ENCODE results near the gene ZNRF3. TPM values are rescaled to one million over a fixed set of nuclear protein-coding genes. Genes with fewer than 3 reads are reported as not detected.

Gene ZNRF3
- total RNA-seq, 1 donor from 2014 or later: 0.69 TPM

DNA sequence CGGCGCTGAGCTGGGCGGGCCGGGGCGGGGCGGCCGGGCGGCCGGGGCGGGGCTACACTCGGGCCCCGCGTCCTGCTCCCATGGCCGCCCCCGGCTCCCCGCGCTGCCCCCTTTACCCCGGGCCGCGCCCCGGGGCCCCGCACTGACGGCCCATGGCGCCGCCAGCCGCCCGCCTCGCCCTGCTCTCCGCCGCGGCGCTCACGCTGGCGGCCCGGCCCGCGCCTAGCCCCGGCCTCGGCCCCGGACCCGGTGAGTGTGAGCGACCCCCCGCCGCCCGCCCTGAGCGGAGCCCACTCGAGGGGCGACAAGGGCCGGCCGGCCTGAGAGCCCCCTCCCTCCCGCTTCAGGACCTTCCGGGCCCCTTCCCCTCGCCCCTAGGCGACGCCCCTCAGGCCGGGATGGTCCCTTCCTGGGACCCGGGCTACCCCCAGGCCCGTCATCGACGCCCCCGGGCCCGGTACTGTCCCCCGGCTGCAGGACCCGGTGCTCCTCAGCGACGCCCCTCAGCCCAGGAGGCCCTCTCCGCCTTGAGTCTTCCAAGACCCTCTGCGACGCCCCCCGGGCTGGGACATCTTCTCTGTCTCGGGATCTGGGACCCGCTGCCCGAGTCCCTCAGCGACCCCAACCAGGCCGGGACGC is 189.7 kb downstream of the ZNRF3 start, which contains the start of gene KREMEN1:
Gene KREMEN1 (plus strand): TSS at position 57 of the 639 bp plus-strand sequence. CDS start 96 bp downstream, at position 153.
- DNase-seq: no peak
- CTCF ChIA-PET: no interaction called here
- intact Hi-C loops (cut with micrococcal nuclease): loop anchor here (1.0 to 10.0 kb wide), 6 partner anchors 94 to 331 kb away; partner anchors contain the start of genes CHEK2, EMID1, EWSR1 and HSCB

DNA sequence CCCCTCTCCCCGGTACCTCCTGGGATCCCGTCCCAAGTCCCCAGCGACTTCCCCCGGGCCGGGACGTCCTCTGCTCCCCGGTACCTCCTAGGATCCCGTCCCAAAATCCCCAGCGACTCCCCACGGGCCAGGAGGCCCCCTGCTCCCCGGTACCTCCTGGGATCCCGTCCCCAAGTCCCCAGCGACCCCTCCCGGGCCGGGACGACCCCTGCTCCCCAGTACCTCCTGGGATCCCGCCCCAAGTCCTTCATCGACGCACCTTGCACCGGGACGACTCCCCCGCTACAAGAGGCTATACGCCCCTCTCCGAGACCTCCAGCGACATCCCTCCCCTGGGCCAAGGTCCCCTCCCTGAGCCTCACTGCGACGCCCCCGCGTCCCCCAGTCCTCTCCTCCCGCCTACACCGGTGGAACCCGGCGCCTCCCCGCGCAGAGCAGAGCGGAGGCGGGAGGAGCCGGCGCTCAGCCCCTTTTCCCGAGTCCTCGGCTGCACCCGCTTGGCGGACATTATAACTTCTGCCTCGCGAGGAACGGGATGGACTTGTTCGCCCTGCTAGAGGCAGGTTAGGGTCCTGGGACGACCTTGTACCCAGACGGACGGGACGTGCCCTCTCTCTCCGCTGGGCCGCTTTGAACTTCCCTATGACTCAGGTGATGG is 190.4 kb downstream of the ZNRF3 start:
- DNase-seq (peak; percentile 24), ATAC-seq (ENCODE audit: low read depth) (no peak)
- no peaks in the 10 kb centered on the region for H3K36me3 Mint-ChIP-seq (ENCODE audit: low read depth)
- H3K9me3 Mint-ChIP-seq: no peaks in the 10 kb centered on the region
- H3K27ac Mint-ChIP-seq: no peak overlapping the region
- H3K4me1 Mint-ChIP-seq: peaks cover 25% of the 10 kb centered on the region
- ChIA-PET POLR2A (no interaction called here), CTCF (no interaction called here)
- TF ChIP-seq, protein P1, sequence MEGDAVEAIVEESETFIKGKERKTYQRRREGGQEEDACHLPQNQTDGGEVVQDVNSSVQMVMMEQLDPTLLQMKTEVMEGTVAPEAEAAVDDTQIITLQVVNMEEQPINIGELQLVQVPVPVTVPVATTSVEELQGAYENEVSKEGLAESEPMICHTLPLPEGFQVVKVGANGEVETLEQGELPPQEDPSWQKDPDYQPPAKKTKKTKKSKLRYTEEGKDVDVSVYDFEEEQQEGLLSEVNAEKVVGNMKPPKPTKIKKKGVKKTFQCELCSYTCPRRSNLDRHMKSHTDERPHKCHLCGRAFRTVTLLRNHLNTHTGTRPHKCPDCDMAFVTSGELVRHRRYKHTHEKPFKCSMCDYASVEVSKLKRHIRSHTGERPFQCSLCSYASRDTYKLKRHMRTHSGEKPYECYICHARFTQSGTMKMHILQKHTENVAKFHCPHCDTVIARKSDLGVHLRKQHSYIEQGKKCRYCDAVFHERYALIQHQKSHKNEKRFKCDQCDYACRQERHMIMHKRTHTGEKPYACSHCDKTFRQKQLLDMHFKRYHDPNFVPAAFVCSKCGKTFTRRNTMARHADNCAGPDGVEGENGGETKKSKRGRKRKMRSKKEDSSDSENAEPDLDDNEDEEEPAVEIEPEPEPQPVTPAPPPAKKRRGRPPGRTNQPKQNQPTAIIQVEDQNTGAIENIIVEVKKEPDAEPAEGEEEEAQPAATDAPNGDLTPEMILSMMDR (IDR thresholded peaks at IDR 0.05): no peak
- peaks cover 59% of the 10 kb centered on the region for H3K27me3 Mint-ChIP-seq
- peak overlapping the region; percentile 56 for H3K4me3 Mint-ChIP-seq
- intact Hi-C loops (cut with micrococcal nuclease): loop anchor here (5.0 to 10.0 kb wide), 5 partner anchors 94 to 331 kb away; partner anchors contain the start of genes CHEK2, EMID1, EWSR1 and HSCB

More for the DNA sequence above, 189.7 kb downstream of the ZNRF3 start, which contains the start of gene KREMEN1:
- H3K4me3 Mint-ChIP-seq: peak within 1 kb of the TSS; percentile 72
- TF ChIP-seq, protein P1 (IDR thresholded peaks at IDR 0.05): no peak
- POLR2A ChIA-PET: no interaction called here
- no peaks in the 10 kb centered on the region for H3K9me3 Mint-ChIP-seq
- H3K36me3 Mint-ChIP-seq (ENCODE audit: low read depth): no peaks in the 10 kb centered on the region
- peak; percentile 1 for ATAC-seq (ENCODE audit: low read depth)
- no peak within 1 kb of the TSS for H3K27ac Mint-ChIP-seq
- peaks cover 59% of the 10 kb centered on the region for H3K27me3 Mint-ChIP-seq
- peaks cover 25% of the 10 kb centered on the region for H3K4me1 Mint-ChIP-seq

DNA sequence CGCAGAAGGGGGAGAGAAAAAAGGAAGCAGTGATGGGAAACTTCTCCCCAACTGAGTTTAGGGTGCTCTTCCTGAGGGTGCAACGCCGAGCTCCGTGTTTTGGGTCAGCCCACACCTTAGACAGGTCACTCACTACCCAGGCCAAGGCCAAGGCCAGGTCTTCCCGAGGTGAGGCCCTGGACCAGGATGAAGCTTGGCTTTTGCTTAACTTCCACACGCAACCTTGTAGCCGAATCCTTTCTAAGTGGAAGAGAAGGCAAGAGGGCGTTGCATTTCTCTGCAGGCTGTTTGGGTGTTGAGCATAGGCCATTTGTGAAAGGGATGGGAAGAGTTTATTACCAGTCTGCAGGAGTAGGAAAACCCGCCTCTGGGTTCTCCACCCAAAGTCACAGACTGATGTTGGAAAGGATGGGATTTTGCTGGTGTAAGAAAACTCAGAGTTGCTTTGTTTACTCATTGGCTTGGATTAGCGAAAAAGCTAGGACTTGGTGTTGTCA is 191.0 kb downstream of the ZNRF3 start:
- ChIA-PET CTCF (no interaction called here), POLR2A (no interaction called here)
- intact Hi-C loops (cut with micrococcal nuclease): loop anchor here (5.0 to 10.0 kb wide), 5 partner anchors 93 to 332 kb away; partner anchors contain the start of genes CHEK2, EMID1, EWSR1 and HSCB
- no peak overlapping the region for H3K27ac Mint-ChIP-seq
- DNase-seq (no peak), ATAC-seq (ENCODE audit: low read depth) (no peak)
- H3K27me3 Mint-ChIP-seq: peaks cover 58% of the 10 kb centered on the region
- no peaks in the 10 kb centered on the region for H3K36me3 Mint-ChIP-seq (ENCODE audit: low read depth)
- H3K4me1 Mint-ChIP-seq: peaks cover 25% of the 10 kb centered on the region
- peak overlapping the region; percentile 41 for H3K4me3 Mint-ChIP-seq
- TF ChIP-seq, protein P1 (IDR thresholded peaks at IDR 0.05): no peak
- no peaks in the 10 kb centered on the region for H3K9me3 Mint-ChIP-seq

DNA sequence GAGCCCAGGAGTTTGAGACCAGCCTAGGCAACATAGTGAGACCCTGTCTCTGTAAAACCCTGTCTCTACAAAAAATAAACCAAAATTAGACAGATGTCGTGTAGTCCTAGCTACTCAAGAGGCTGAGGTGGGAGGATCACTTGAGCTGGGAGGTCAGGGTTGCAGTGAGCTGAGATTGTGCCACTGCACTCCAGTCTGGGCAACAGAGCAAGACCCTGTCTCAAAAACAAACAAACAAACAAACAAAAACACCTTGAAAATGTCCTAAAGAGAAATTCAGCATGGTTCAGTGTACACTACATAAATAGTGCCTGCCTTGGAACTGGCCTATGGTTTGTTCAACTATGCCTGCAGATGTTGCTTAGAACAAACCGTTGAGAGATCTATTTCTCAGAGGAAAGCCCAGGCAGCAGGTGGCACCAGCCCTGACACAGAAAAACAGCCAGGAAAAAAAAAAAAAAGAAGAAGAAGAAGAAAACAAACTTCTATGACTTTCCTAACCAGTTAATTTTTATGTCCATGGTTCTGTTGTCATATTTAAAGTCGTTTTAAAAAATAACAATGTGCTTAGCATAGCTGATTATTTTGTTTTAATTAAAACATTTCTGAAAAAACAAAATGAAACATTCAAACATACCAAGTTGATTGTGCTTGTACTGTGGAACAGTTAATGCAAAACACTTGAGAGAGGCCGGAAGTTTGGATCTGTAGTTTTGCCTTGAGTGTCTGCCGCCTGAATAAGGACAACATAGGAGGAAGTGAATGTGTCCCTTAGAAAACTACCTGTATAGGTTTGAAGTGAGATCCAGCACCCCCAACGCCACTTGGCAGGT is 194.9 kb downstream of the ZNRF3 start:
- no peak overlapping the region for H3K27ac Mint-ChIP-seq
- peaks cover 41% of the 10 kb centered on the region for H3K27me3 Mint-ChIP-seq

More for the DNA sequence above, 194.9 kb downstream of the ZNRF3 start:
- ChIA-PET CTCF (no interaction called here), POLR2A (no interaction called here)
- TF ChIP-seq, protein P1 (IDR thresholded peaks at IDR 0.05): no peak
- no peaks in the 10 kb centered on the region for H3K9me3 Mint-ChIP-seq
- no peaks in the 10 kb centered on the region for H3K36me3 Mint-ChIP-seq (ENCODE audit: low read depth)
- intact Hi-C loops (cut with micrococcal nuclease): loop anchor here (10.0 kb wide), 2 partner anchors 127 to 167 kb away; partner anchors contain the start of gene EMID1
- DNase-seq: no peak
- no peak overlapping the region for H3K4me3 Mint-ChIP-seq
- H3K4me1 Mint-ChIP-seq: peaks cover 11% of the 10 kb centered on the region
- ATAC-seq (ENCODE audit: low read depth): no peak

Data from activated B cell treated with CpG ODN at 0.5 μM for 24 hours (primary cell).